ENCODE data around the gene LDLRAD3.

GRCh38 chr11:36167729-36168128, 223.9 kb downstream of the LDLRAD3 start:
- TF ChIP-seq TARDBP (IDR thresholded peaks at IDR 0.05), result no peak
- TF ChIP-seq SP1 (IDR thresholded peaks at IDR 0.05), result no peak
- TF ChIP-seq BHLHE40 (IDR thresholded peaks at IDR 0.05; ENCODE audit: borderline replicate concordance), result no peak
- no peak for TF ChIP-seq CTBP1 (IDR thresholded peaks at IDR 0.05; ENCODE audit: borderline replicate concordance)
- no peak for TF ChIP-seq HDGF (IDR thresholded peaks at IDR 0.05; ENCODE audit: borderline replicate concordance)
- no peak for TF ChIP-seq SUZ12 (IDR thresholded peaks at IDR 0.05)
- TF ChIP-seq ZNF384 (IDR thresholded peaks at IDR 0.05), result no peak
- no peak for TF ChIP-seq ARNT (IDR thresholded peaks at IDR 0.05)
- no peak for TF ChIP-seq L3MBTL2 (conservative IDR thresholded peaks at IDR 0.05)

All from HEK293T (cell line).